ENCODE data around the gene ZFYVE16.
"Not testable (repeated sequence)": the region's sequence is repeated elsewhere in the genome, so short reads cannot be mapped to it uniquely, and the experiment has no call there.

ZFYVE16 gene

DNA sequence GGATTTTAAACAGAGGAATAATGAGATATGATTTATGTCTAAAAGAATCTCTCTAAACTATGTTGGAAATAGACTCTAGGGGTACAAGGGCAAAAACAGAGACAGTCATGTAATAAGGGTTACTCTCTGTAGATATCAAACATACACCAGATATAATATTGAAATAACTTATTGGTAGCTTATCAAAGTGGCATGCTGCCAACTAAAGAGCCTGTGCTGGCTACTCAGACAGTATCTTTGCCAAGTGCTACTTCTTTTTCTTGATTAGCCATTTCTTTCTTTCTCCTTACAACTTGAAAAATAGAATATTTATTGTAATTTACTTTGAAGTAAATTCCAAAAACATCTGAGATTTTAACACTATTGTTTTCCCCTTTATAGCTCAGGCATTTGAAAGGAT is 34.9 kb downstream of the ZFYVE16 start:
- H3K27ac Mint-ChIP-seq = no peak overlapping the region
- no peaks in the 10 kb centered on the region for H3K9me3 Mint-ChIP-seq (ENCODE audit: low read depth)
- no peaks in the 10 kb centered on the region for H3K27me3 Mint-ChIP-seq
- H3K4me1 Mint-ChIP-seq (ENCODE audit: low read depth) = no peaks in the 10 kb centered on the region
- H3K36me3 Mint-ChIP-seq = peaks cover 16% of the 10 kb centered on the region
- H3K4me3 Mint-ChIP-seq = no peak overlapping the region

DNA sequence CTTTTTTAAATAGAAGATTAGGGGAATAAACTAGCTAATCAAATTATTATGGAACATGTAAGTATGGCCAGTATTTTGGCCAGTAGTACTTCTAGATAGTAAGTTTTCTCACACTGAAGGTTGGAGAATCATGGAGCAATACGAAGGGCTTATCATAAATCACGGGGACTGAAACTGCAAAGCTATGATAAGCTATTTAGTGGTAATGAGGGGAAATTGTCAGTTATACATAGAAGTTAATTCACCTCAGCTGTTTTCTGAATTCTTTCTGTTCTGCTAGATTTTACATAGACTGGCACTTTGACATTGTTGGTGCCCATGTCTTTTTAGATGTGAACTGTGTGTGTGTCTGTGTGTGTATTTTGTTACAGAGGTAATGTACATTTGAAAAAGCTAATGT is 45.5 kb downstream of the ZFYVE16 start:
- Mint-ChIP-seq H3K4me3 (no peak overlapping the region), H3K4me1 (ENCODE audit: low read depth) (no peaks in the 10 kb centered on the region), H3K36me3 (peaks cover 28% of the 10 kb centered on the region), H3K9me3 (ENCODE audit: low read depth) (no peaks in the 10 kb centered on the region), H3K27me3 (no peaks in the 10 kb centered on the region), H3K27ac (no peak overlapping the region)

DNA sequence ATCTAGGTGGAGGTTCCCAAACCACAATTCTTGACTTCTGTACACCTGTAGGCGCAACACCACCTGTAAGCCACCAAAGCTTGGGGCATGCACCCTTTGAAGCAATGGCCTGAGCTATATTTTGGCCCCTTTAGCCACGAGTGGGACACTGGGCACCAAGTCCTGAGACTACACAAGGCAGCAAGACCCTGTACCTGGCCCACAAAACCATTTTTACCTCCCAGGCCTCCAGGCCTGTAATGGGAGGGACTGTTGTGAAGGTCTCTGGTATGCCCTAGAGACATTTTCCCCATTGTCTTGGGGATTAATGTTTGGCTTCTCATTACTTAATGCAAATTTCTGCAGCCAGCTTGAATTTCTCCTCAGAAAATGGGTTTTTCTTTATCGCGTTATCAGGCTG is 55.4 kb downstream of the ZFYVE16 start:
- Mint-ChIP-seq H3K4me1 (ENCODE audit: low read depth) (no peaks in the 10 kb centered on the region), H3K36me3 (peaks cover 67% of the 10 kb centered on the region), H3K27ac (no peak overlapping the region), H3K4me3 (no peak overlapping the region), H3K27me3 (no peaks in the 10 kb centered on the region), H3K9me3 (ENCODE audit: low read depth) (peaks cover 6% of the 10 kb centered on the region)

DNA sequence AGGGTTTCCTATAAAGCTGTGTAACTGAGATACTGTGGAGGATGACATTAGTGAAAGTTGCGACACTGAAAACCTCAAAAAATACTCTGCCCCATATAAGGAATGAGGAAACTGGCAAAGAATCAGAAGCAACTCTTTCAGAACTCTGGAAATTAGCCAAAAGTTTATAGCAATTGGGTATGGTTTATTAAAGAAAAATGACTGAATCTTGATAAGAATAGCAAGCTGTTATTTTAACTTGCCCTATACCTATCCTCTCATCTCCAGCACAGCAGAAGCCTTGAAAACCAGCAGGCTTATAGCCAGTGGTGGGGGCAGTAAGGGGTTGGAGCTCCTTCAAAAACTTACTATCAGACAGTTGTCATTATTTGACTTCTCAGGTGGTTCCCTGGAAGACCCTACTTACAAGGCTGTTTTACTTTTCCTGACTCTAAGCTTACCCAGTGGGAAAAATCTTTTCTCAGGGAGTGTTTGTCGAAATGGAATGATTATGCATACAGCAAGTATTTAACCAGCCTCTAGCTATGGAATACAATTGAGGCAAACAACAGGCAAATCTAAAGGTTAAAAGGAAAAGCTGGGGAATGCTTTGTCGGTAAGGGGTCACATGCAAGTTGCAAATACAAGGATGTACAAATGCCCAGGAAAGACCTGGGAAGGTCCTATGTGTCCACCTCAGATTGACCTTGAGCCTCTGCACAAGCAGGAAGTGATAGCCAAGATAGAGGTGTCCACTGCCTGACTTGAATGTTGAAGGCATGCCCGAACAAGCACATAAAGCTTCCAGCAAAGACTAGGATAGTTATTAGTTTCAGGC is 59.0 kb downstream of the ZFYVE16 start:
- H3K9me3 Mint-ChIP-seq (ENCODE audit: low read depth) = peaks cover 12% of the 10 kb centered on the region
- H3K27me3 Mint-ChIP-seq = no peaks in the 10 kb centered on the region
- H3K36me3 Mint-ChIP-seq = peaks cover 64% of the 10 kb centered on the region
- no peak overlapping the region for H3K4me3 Mint-ChIP-seq
- no peaks in the 10 kb centered on the region for H3K4me1 Mint-ChIP-seq (ENCODE audit: low read depth)
- no peak overlapping the region for H3K27ac Mint-ChIP-seq

DNA sequence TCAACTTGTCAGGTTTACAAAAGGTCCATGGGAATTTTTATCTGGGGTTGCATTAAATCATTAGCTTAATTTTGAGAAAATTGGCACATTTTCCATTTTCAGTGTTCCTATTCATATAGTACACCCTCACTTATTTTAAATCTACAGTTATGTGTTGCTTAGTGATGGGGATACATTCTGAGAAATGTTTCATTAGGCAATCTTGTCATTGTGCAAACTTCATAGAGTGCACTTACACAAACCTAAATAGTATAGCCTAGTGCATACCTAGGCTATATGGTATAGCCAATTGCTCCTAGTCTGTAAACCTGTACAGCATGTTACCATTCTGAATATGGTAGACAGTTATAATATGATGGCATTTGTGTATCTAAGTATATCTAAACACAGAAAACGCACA is 60.3 kb downstream of the ZFYVE16 start:
- no peaks in the 10 kb centered on the region for H3K4me1 Mint-ChIP-seq (ENCODE audit: low read depth)
- no peak overlapping the region for H3K27ac Mint-ChIP-seq
- no peak overlapping the region for H3K4me3 Mint-ChIP-seq
- H3K9me3 Mint-ChIP-seq (ENCODE audit: low read depth) = peaks cover 8% of the 10 kb centered on the region
- H3K36me3 Mint-ChIP-seq = peaks cover 57% of the 10 kb centered on the region
- no peaks in the 10 kb centered on the region for H3K27me3 Mint-ChIP-seq

DNA sequence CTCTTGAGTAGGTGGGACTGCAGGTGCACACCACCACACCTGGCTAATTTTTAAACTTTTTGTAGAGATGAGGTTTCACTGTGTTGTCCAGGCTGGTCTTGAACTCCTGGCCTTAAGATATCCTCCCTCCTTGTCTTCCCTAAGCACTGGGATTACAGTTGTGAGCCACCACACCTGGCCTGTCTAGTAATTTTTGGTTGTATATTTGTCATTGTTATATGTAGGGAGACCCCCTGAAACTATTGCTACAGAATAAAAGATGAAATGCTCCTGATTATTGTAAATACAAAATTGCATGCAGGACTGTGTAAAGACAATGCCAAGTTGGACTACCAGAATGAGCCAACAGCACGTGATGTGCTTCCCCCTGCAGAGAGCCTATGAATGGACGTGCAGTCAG is 62.8 kb downstream of the ZFYVE16 start:
- not testable (repeated sequence) for H3K27ac Mint-ChIP-seq; H3K4me3 Mint-ChIP-seq; H3K9me3 Mint-ChIP-seq (ENCODE audit: low read depth); H3K27me3 Mint-ChIP-seq; H3K4me1 Mint-ChIP-seq (ENCODE audit: low read depth)
- H3K36me3 Mint-ChIP-seq = peaks cover 47% of the 10 kb centered on the region

DNA sequence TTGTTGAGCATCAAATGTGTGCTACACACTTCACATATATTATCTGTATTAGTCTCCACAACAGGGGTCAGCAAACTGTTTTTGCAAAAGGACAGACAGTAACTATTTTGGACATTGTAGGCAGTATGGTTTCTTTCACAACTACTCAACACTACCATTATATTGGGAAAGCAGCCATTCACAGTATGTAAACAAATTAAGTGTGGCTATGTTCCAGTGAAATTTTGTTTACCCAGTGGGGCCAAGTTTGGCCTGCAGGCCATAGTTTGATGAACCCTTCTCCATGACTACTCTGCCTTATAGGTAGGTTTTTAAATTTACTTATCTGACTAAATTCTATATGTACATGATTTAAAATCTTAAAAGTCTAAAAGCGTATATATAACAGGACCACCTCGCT is 67.1 kb downstream of the ZFYVE16 start:
- Mint-ChIP-seq H3K36me3 (peaks cover 28% of the 10 kb centered on the region), H3K4me3 (no peak overlapping the region), H3K4me1 (ENCODE audit: low read depth) (no peaks in the 10 kb centered on the region), H3K9me3 (ENCODE audit: low read depth) (peaks cover 3% of the 10 kb centered on the region), H3K27me3 (no peaks in the 10 kb centered on the region), H3K27ac (no peak overlapping the region)

DNA sequence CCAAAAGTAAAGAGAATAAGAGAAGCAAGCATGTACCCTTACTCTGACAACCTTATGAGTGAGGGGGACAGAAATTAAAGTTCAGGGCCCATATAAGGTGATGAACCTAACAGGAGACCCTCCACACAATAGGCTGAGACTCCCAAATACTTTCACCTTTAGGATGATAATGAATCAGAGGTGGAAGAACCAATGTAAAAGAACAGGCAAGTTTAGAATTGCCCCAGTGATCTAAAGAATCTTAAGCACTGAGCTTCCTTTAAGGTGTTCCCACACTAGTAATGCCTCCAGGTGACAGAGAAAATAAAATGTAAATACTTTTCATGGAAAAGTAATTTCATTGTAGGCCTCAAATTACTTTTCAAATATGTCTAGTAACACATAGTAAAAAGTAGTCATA is 71.8 kb downstream of the ZFYVE16 start:
- H3K4me1 Mint-ChIP-seq (ENCODE audit: low read depth) = peaks cover 1% of the 10 kb centered on the region
- no peak overlapping the region for H3K27ac Mint-ChIP-seq
- H3K9me3 Mint-ChIP-seq (ENCODE audit: low read depth) = peaks cover 5% of the 10 kb centered on the region
- no peaks in the 10 kb centered on the region for H3K27me3 Mint-ChIP-seq
- H3K4me3 Mint-ChIP-seq = no peak overlapping the region
- H3K36me3 Mint-ChIP-seq = peaks cover 24% of the 10 kb centered on the region

DNA sequence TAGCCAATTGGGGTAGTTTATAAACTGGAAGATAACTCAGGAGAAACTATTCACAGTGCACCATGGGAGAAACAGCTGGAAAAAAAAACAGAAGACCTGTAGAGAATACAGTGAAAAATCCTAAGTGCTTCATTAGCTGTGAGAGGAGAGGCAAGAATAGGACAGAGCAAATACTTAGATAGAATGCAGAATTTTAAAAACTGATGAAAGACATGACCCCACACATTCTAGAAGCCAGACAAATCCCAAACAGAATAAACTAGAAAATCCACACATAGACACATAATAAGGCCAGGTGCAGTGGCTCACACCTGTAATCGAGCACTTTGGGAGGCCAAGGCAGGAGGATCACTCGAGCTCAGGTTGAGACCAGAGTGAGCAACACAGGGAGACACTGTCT is 72.5 kb downstream of the ZFYVE16 start:
- no peak overlapping the region for H3K27ac Mint-ChIP-seq
- peaks cover 5% of the 10 kb centered on the region for H3K9me3 Mint-ChIP-seq (ENCODE audit: low read depth)
- H3K27me3 Mint-ChIP-seq = no peaks in the 10 kb centered on the region
- peaks cover 19% of the 10 kb centered on the region for H3K36me3 Mint-ChIP-seq
- peaks cover 1% of the 10 kb centered on the region for H3K4me1 Mint-ChIP-seq (ENCODE audit: low read depth)
- H3K4me3 Mint-ChIP-seq = no peak overlapping the region

DNA sequence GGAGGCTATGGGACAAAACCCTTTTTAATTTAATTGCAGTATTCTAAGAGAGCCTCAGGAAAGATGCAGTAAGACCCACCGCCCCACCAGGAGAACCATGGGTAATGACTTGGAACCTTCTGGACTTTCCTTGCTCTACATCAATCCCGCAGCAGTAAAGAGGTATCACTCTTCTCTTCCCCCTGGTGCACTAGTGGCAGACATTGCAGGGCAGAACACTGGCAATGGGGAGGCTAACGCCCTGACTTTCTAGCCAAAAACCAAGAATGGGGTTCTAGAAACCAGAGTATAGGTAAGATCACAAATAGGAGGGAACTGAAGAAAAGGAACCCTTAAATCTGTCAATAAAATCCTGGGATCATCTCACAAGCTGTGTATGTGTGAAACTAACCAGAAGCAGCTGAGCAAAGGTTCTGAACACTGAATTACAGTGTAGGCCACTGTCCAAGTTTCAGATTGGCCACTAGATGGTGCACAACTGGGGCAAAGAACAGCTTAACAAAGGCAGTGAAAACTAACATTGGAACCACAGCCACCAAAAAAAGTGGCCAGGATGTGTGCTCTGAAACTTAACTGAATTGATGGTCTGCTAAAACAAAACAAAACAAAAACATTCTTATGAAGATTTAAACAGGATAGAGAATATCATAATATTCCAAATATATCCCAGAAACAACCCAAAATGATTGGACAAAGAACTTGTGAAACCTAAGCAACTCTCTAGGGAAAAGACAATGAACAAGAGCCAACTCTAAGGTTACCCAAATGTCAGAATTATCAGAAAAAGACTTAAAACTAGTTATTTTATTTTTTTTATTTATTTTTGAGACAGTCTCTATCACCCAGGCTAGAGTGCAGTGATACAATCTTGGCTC is 73.4 kb downstream of the ZFYVE16 start:
- Mint-ChIP-seq H3K27me3 (no peaks in the 10 kb centered on the region), H3K4me3 (no peak overlapping the region), H3K27ac (no peak overlapping the region), H3K36me3 (peaks cover 16% of the 10 kb centered on the region), H3K9me3 (ENCODE audit: low read depth) (peaks cover 5% of the 10 kb centered on the region), H3K4me1 (ENCODE audit: low read depth) (peaks cover 1% of the 10 kb centered on the region)

DNA sequence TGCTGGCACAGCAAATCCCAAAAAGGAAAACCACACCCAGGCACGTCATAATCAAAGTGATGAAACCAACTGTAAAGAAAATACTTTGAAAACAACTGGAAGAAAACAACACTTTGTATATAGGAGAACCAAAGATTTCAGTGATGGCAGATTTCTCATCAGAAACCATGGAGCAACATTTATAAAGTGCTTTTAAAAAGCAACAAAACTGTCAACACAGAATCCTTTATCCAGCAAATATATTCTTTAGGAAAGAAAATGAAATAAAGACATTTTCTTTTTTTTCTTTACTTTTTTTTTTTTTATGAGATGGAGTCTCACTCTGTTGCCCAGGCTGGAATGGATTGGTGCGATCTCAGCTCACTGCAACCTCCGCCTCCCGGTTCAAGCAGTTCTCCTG is 74.7 kb downstream of the ZFYVE16 start:
- Mint-ChIP-seq H3K4me1 (ENCODE audit: low read depth) (peaks cover 9% of the 10 kb centered on the region), H3K36me3 (peaks cover 16% of the 10 kb centered on the region), H3K27me3 (no peaks in the 10 kb centered on the region), H3K27ac (no peak overlapping the region), H3K9me3 (ENCODE audit: low read depth) (peaks cover 5% of the 10 kb centered on the region), H3K4me3 (no peak overlapping the region)

DNA sequence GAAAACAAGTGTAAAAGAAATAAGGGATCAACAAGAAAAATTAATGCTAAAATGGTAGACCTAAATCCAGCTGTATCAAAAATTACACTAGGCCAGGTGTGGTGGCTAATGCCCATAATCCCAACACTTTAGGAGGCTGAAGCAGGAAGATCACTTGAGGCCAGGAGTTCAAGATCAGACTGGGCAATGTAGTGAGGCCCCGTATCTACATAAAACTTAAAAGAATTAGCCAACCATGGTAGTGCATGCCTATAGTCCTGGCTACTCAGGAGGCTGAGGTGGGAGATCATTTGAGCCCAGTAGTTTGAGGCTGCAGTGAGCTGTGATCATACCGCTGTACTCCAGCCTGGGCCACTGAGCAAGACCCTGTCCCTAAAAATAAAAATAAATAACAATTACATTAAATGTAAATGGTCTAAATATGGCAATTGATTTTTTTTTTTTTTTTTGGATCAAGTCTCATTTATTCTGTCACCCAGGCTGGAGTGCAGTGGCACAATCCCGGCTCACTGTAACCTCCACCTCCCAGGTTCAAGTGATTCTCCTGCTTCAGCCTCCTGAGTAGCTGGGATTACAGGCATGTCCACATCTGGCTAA is 75.9 kb downstream of the ZFYVE16 start:
- no peak overlapping the region for H3K27ac Mint-ChIP-seq
- H3K4me3 Mint-ChIP-seq = no peak overlapping the region
- H3K36me3 Mint-ChIP-seq = peaks cover 16% of the 10 kb centered on the region
- H3K27me3 Mint-ChIP-seq = no peaks in the 10 kb centered on the region
- peaks cover 5% of the 10 kb centered on the region for H3K9me3 Mint-ChIP-seq (ENCODE audit: low read depth)
- H3K4me1 Mint-ChIP-seq (ENCODE audit: low read depth) = peaks cover 14% of the 10 kb centered on the region

DNA sequence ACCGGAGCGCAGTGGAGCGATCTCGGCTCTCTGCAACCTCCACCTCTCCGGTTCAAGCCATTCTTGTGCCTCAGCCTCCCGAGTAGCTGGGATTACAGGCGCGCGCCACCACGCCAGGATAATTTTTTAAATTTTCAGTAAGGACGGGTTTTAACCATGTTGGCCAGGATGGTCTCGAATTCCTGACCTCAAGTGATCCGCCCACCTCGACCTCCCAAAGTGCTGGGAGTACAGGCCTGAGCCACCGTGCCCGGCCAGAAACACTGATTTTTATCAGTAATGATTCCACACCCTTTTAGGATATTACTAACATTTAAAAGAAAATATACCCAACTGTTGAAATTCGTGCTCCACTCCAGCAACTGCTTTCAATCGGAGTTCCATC is 79.6 kb downstream of the ZFYVE16 start:
- Mint-ChIP-seq H3K27ac (no peak overlapping the region), H3K27me3 (no peaks in the 10 kb centered on the region)

DNA sequence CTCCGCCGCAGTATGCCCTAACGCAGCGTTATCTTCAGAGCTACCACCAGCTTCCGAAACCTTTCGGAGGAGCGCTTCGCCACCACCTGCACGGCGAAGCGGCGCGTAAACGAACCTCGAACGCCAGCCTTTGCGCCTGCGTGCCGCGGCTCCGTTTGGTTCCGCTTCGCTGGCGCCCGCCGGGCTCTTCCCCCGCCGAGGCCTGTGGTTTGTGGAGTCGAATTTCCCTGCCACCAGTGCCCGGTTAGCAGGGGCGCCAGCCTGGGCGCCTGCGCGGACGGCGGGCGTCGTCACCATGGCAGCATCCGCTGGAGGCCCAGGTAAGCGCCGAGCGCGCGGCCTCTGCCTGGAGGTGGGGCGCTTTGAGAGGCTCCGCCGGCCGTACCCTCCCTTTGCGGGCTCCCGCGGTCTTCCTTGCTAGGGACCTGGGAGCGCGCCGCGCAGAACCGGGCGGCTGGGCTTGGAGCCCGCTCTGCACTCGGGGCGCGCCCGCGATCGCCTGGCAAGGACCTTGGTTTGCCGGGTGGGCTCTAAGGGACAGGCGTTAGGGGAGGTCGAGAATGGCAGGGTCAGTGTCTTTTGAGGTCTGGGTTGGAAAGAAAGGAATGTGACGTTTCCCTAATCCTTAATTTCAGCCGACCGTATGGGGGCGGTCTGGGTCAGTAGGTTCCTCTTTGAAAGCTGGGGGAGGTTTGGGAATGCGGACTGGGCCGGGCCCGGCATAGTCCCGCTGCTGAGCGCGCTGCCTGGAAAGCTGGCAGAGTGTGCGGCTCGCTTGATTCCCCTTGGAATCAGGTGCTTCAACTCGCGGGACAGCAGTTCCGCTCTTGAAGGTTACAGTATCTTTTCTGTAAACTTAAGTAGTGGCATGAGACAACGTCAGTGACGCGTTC is 80.2 kb downstream of the ZFYVE16 start, which contains the start of gene FAM151B:
Gene FAM151B (plus strand): TSS at position 272 of the 893 bp plus-strand sequence. CDS start 24 bp downstream, at position 296.
- H3K27ac Mint-ChIP-seq = peak within 1 kb of the TSS; percentile 67
- H3K9me3 Mint-ChIP-seq (ENCODE audit: low read depth) = no peaks in the 10 kb centered on the region
- H3K27me3 Mint-ChIP-seq = no peaks in the 10 kb centered on the region
- H3K36me3 Mint-ChIP-seq = peaks cover 4% of the 10 kb centered on the region
- H3K4me1 Mint-ChIP-seq (ENCODE audit: low read depth) = peaks cover 16% of the 10 kb centered on the region
- H3K4me3 Mint-ChIP-seq = peak within 1 kb of the TSS; percentile 89

More for the DNA sequence above, 79.6 kb downstream of the ZFYVE16 start:
- peaks cover 16% of the 10 kb centered on the region for H3K4me1 Mint-ChIP-seq (ENCODE audit: low read depth)
- peaks cover under 1% of the 10 kb centered on the region for H3K9me3 Mint-ChIP-seq (ENCODE audit: low read depth)
- H3K36me3 Mint-ChIP-seq = peaks cover 7% of the 10 kb centered on the region
- peak overlapping the region; percentile 89 for H3K4me3 Mint-ChIP-seq

Data from activated naive CD8-positive, alpha-beta T cell (primary cell).